GM12801 (cell line): Measurements from ENCODE around the gene CIPC.

Experiments
- TF ChIP-seq, protein P1 (sequence below): IDR thresholded peaks from one replicate; pipeline ENCODE4 v1.5.1; 2011; ENCODE audit warnings: control low read depth; ENCODE audit not compliant: insufficient read length; ENCODE audit errors: extremely low read depth

The CIPC gene

GRCh38 chr14:77098529-77099353 is 683 bp downstream of the CIPC start:
- TF ChIP-seq, protein P1, sequence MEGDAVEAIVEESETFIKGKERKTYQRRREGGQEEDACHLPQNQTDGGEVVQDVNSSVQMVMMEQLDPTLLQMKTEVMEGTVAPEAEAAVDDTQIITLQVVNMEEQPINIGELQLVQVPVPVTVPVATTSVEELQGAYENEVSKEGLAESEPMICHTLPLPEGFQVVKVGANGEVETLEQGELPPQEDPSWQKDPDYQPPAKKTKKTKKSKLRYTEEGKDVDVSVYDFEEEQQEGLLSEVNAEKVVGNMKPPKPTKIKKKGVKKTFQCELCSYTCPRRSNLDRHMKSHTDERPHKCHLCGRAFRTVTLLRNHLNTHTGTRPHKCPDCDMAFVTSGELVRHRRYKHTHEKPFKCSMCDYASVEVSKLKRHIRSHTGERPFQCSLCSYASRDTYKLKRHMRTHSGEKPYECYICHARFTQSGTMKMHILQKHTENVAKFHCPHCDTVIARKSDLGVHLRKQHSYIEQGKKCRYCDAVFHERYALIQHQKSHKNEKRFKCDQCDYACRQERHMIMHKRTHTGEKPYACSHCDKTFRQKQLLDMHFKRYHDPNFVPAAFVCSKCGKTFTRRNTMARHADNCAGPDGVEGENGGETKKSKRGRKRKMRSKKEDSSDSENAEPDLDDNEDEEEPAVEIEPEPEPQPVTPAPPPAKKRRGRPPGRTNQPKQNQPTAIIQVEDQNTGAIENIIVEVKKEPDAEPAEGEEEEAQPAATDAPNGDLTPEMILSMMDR = no peak

DNA sequence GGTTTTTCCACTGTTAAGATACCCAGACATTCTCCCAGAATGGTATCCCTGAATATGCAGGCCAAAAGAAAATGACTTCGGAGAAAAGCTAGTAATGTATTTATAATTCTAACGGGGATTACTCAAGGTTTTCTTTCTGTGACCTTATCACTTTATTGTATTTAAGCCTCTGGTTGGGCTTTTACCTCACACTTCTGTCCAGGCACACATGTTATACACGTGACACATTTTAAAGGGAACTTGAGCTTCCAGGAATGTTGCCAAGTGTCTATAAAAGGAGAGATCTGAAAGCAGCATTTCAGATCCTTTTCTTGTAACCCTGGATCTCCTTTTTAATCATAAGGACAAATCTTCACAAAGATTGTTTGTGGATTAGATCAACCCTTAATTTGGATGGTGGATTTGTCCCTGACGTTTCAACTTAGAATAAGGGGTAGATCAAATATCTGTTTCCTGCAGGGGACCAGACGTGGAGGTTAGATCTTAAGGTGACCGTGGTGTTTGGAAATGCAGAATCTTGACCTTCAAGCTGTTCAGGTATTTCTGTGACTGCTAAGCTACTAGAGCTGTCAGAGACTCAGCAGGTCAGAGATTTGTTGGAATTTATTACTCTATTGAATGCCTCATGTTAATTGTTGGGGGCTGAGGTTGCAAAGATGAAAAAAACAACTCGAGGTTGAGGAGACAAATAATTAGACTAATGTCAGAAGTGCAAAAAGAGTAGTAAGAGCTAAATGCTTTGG is 1.5 kb downstream of the CIPC start:
- TF ChIP-seq, protein P1 = no peak

DNA sequence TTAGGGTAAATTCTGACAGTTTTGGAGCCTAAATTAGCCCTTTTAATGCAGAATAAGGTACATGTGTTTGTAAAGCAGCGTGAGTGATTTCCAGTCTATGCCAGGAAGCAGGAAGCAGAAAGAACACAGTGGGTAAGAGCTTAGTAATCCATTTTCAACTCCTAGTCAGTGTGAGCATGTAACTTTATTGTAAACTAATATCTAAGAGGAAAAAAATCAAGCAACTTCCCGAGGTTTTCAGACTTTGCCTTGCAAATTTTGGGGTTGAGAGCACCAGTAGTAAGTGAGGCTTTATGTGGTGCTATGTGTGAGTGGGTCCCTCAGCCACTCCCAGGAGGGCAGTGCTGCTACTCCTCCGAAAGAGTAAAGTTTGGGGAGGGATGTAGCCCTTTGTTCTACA is 2.9 kb downstream of the CIPC start:
- TF ChIP-seq, protein P1 = no peak

DNA sequence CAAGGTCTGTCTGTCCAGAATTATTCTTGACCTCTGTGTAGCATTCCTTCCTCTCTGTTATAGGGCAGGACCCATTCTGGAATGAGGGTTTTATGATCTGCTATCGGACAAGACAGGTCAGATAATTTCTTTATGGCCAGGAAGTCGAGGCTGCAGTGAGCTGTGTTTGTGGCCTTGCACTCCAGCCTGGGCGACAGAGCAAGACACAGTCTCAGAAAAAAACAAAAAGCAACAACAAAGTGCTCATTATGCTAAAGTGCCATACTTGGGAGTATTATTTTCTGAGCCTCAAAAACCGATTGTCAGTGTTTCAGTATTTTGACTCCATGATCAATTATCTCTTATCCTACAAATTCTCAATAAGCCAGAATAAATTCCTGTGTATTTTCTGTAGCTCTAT is 4.1 kb downstream of the CIPC start:
- TF ChIP-seq, protein P1 = no peak

DNA sequence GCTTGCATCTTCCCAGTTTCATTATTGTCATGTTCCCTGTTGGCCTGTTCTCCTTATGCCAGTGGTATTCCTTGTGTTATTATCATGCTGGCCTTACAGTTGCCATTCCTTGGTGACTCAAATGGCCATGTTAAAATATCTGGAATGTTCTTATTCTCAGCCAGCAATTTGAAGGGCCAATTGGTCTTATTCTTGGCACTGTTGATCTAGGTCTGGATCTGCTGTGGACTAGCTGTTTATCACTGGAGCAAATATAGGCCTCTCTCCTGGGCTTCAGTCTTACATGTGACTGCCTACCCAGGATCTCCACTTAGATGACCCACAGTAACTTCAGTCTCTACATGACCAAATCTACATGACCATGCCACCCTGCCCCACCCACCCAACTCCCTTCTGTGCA is 5.4 kb downstream of the CIPC start:
- TF ChIP-seq, protein P1 = no peak

DNA sequence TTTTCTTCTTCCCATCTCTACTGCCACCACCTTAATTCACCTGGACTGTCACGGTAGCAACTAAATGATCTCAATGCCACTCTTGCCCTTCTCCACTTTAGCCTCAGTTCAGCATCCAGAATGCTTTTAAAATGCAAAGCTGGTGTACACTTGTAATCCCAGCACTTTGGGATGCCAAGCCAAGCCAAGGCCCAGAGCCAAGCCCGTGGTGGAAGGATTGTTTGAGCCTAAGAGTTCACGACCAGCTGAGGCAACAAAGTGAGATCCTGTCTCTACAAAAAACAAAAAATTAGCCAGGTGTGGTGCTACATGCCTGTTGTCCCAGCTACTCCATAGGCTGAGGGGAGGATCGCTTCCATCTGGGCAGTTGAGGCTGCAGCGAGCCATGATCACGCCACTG is 5.9 kb downstream of the CIPC start:
- TF ChIP-seq, protein P1 = no peak

GRCh38 chr14:77104393-77104792 is 6.3 kb downstream of the CIPC start:
- TF ChIP-seq, protein P1 = no peak
